Central memory CD8-positive, alpha-beta T cell (primary cell): ENCODE results near the gene ARPC5L.
"Not testable (repeated sequence)": the region's sequence is repeated elsewhere in the genome, so short reads cannot be mapped to it uniquely, and the experiment has no call there.

ENCODE experiments used
- ATAC-seq: fragments of 150-1000 bp; cut with Tn5 transposase; replicated peaks from 2 replicates; pipeline ENCODE4 v1.10.0; 2022; ENCODE audit warnings: mild to moderate bottlenecking, moderate FRiP score, moderate number of reproducible peaks; ENCODE audit not compliant: poor library complexity, severe bottlenecking; ENCODE audit errors: extremely low read depth
- DNase-seq, 2 donors: peaks; one replicate each; pipeline ENCODE4 v3.0.0; 2021; ENCODE audit warnings: low spot score in 2 of 2
- H3K27ac Mint-ChIP-seq: one replicate; pipeline ENCODE4 v1.8.0; 2022; ENCODE audit warnings: low read depth, mild to moderate bottlenecking, moderate library complexity, mixed read lengths
- H3K27me3 Mint-ChIP-seq: one replicate; pipeline ENCODE4 v1.8.0; 2022; ENCODE audit warnings: mixed read lengths
- H3K36me3 Mint-ChIP-seq: one replicate; pipeline ENCODE4 v1.8.0; 2022; ENCODE audit warnings: mild to moderate bottlenecking, moderate library complexity, mixed read lengths; ENCODE audit not compliant: insufficient read depth
- H3K4me1 Mint-ChIP-seq: one replicate; pipeline ENCODE4 v1.8.0; 2022; ENCODE audit warnings: mixed read lengths
- H3K4me3 Mint-ChIP-seq: one replicate; pipeline ENCODE4 v1.8.0; 2022; ENCODE audit warnings: mild to moderate bottlenecking, moderate library complexity, mixed read lengths
- H3K9me3 Mint-ChIP-seq: one replicate; pipeline ENCODE4 v1.8.0; 2022; ENCODE audit warnings: mixed read lengths

Gene ARPC5L

DNA sequence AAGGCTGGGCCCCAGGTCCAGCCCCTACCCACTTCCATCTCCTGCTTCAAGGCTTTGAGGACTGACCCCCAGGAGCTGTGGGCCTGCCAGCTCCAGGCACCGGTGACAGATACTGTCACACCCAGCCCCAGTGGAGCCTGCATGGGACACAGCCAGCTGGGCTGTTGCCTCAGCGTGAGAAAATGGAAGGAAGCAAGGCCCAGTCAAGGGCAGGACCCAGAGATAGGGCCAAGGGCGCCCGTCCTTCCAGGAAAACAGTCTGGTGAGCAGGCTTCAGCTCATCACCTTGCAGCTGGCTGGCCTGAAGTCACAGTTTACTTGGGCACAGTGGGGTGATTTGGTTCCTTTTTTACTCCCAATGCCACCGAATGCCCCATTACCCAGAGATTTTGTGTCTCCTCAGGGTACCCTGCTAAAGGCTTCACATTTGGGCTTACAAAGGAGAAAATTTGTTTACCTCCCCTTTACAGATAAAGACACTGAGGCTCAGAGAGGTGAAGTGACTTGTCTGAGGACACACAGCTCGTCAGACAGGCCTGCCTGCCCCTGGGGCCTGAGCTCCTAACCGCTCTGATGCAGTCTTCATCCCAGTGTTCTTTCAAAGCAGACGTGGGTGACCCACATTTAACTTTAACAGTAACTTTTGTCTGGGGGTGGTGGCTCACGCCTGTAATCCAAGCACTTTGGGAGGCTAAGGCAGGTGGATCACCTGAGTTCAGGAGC, 30.1 kb upstream of the ARPC5L start:
- H3K4me1 Mint-ChIP-seq, result no peaks in the 10 kb centered on the region
- no peak for DNase-seq
- H3K27ac Mint-ChIP-seq, result no peak overlapping the region
- no peaks in the 10 kb centered on the region for H3K9me3 Mint-ChIP-seq
- ATAC-seq, result no peak
- H3K36me3 Mint-ChIP-seq, result no peaks in the 10 kb centered on the region
- no peak overlapping the region for H3K4me3 Mint-ChIP-seq
- no peaks in the 10 kb centered on the region for H3K27me3 Mint-ChIP-seq

DNA sequence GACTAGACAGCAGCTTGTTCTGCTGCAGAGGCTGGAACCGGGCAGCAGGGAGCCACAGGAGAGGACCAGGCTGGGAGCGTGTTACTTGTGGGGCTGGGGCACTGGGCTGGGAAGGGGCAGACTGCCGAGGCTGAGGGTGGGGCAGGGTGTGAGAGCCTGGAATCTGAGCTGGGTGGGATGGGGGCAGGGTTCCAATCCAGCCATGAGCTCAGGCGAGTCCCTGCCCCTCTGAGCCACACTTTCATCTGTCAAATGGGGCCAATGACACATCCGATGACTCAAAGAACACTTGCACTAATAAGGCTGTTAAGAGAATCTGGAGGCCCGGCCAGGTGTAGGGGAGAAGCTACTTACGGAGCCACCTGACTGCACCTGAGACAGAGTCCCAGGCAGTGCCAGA, 27.3 kb upstream of the ARPC5L start:
- DNase-seq, result no peak
- no peaks in the 10 kb centered on the region for H3K27me3 Mint-ChIP-seq
- no peak overlapping the region for H3K27ac Mint-ChIP-seq
- H3K36me3 Mint-ChIP-seq, result no peaks in the 10 kb centered on the region
- no peaks in the 10 kb centered on the region for H3K9me3 Mint-ChIP-seq
- no peaks in the 10 kb centered on the region for H3K4me1 Mint-ChIP-seq
- ATAC-seq, result no peak
- H3K4me3 Mint-ChIP-seq, result no peak overlapping the region

DNA sequence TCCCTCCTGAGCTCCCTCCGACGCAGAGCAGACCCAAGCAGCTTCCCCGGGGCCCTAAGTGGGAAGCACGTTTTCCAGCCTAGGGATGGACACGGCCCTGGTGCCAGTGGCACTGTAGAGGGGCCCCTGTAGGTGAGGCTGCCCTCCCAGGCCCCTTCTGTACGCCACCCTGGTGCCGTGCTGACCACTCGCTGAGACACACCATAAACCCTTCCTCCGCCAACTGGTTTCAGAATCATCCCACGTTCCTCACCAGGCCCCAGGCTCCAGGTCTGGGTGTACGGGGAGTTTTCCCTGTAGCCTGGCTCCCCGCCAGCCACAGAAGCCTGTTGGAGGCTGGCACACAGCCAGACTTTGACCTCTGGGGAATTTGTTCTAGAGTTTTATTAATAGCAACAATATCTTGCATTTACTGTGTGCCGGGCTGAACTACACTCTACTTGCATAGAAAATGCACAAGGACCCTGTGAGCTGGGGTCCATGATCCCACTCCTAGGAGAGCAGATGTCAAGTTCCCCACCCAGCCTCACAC, 26.8 kb upstream of the ARPC5L start:
- H3K4me1 Mint-ChIP-seq, result no peaks in the 10 kb centered on the region
- H3K36me3 Mint-ChIP-seq, result no peaks in the 10 kb centered on the region
- ATAC-seq (no peak), DNase-seq (no peak)
- no peak overlapping the region for H3K4me3 Mint-ChIP-seq
- H3K27me3 Mint-ChIP-seq, result no peaks in the 10 kb centered on the region
- no peak overlapping the region for H3K27ac Mint-ChIP-seq
- no peaks in the 10 kb centered on the region for H3K9me3 Mint-ChIP-seq

DNA sequence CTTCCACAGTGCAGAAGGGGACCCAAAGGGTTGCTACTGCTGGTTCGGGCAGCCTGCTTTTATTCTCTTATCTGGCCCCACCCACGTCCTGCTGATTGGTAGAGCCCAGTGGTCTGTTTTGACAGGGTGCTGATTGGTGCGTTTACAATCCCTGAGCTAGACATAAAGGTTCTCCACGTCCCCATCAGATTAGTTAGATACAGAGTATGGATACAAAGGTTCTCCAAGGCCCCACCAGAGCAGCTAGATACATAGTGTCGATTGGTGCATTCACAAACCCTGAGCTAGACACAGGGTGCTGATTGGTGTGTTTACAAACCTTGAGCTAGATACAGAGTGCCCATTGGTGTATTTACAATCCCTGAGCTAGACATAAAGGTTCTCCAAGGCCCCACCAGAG, 23.8 kb upstream of the ARPC5L start:
- not testable (repeated sequence) for H3K27me3 Mint-ChIP-seq, DNase-seq, ATAC-seq, H3K4me3 Mint-ChIP-seq, H3K4me1 Mint-ChIP-seq, H3K36me3 Mint-ChIP-seq, H3K27ac Mint-ChIP-seq, H3K9me3 Mint-ChIP-seq

DNA sequence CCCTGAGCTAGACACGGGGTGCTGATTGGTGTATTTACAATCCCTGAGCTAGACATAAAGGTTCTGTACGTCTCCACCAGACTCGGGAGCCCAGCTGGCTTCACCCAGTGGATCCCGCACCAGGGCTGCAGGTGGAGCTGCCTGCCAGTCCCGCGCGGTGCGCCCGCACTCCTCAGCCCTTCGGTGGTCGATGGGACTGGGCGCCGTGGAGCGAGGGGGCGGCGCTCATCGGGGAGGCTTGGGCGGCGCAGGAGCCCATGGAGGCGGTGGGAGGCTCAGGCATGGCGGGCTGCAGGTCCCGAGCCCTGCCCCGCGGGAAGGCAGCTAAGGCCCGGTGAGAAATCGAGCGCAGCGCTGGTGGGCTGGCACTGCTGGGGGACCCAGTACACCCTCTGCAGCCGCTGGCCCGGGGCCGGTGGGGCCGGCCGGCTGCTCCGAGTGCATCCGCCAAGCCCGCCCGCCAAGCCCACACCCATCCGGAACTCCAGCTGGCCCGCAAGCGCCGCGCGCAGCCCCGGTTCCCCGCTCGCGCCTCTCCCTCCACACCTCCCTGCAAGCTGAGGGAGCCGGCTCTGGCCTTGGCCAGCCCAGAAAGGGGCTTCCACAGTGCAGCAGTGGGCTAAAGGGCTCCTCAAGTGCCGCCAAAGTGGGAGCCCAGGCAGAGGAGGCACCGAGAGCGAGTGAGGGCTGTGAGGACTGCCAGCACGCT, 23.2 kb upstream of the ARPC5L start:
- not testable (repeated sequence) for H3K9me3 Mint-ChIP-seq, H3K27ac Mint-ChIP-seq, H3K4me1 Mint-ChIP-seq, H3K27me3 Mint-ChIP-seq, H3K36me3 Mint-ChIP-seq, H3K4me3 Mint-ChIP-seq, ATAC-seq, DNase-seq

DNA sequence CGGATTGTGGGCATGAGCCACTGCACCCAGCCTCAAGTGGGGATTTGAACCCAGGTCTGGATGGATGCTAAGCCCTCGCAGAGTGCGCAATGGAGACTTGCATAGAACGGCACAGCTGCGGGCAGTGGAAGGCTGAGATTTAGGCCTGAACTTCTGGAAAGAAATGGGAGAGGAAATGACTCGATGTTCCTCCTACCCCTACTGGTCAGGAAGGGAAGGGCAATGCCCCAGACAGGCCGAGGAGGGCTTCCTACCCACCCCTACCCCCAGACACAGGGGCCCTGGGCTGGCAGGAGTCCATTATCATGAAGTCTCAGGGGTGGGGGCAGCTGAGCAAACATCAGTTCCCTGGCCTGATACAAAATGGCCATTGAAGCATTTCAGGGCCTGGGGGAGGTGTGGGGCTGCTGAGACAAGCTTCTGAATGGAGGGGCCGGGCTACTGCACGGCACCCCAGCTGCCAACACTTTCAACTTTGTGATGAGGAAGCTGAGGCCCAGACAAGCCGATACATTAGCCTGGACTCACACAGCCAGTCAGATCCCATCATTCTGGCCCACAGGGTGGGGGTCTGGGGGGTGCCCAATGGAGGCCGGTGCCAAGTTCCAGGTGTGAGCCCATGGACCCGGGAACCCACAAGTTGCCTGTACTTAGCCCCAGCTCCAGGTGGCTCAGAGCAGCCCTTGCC, 22.2 kb upstream of the ARPC5L start:
- Mint-ChIP-seq H3K36me3 (no peaks in the 10 kb centered on the region), H3K4me1 (no peaks in the 10 kb centered on the region), H3K9me3 (no peaks in the 10 kb centered on the region), H3K27ac (no peak overlapping the region), H3K4me3 (no peak overlapping the region), H3K27me3 (no peaks in the 10 kb centered on the region)
- no peak for DNase-seq
- ATAC-seq, result no peak

DNA sequence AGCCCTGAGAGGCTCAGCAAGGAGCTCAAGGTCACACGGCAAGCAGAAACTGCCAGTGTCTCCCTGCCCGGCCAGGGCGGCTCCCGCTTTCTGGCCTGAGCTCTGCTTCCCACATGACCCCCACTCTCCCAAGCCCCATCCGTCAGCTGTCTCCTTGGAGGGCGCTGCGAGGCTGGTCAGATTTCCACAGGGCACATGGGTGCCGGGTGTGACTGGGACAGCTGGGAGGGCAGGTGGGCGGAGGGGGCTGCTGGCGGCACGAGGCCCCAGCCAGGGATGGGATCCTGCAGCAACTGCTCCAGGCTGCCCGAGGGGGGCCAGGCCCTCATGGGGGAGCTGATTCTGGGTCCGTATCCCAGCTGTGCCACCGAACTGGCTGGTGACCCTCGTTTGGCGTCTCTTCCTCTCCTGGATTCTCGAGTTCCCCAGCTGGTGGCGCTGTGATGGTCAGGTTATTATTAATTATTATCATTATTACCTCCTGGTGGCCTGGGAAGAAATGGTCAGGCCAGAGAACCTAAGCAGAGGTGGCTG, 21.6 kb upstream of the ARPC5L start:
- Mint-ChIP-seq H3K9me3 (no peaks in the 10 kb centered on the region), H3K27me3 (peaks cover under 1% of the 10 kb centered on the region), H3K4me1 (no peaks in the 10 kb centered on the region), H3K27ac (no peak overlapping the region), H3K36me3 (no peaks in the 10 kb centered on the region), H3K4me3 (no peak overlapping the region)
- no peak for DNase-seq
- ATAC-seq, result no peak

DNA sequence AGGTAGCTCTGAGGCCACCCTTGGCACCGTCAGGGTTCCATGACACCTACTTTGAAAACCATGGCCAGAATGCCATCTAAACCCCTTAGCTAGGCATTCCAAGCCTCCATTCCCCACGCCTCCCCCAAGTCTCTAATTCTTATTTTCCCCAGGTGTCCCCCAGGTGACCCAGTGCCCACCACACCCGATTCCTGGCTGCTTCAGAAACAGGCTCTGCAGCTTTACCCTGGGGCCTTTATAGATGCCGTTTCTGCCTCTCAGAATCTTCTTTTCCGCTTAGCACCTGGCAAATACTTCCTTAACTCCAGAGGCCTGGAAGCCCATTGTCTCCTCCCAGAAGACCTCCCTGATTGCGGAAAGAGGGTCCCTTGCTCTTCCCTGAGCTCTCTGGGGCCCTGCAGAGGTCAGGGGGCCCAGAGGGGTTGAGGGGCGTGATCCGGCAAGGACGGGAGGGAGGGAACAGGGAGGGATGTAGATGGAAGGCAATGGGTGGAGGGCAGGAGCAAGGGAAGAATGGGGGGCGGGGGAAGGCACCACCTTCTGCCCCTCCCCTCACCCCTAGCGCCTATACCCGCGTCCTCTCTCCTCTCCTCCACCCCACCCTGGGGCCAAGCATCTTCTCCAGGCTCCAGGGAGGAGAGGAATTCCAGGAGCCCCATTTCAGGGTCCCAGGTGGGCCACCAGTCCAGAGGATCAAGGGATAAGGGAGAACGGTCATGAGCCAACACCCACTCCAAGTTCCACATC, 20.7 kb upstream of the ARPC5L start:
- Mint-ChIP-seq H3K27ac (no peak overlapping the region), H3K4me3 (no peak overlapping the region), H3K4me1 (no peaks in the 10 kb centered on the region), H3K9me3 (no peaks in the 10 kb centered on the region), H3K36me3 (no peaks in the 10 kb centered on the region), H3K27me3 (peaks cover 9% of the 10 kb centered on the region)
- ATAC-seq (no peak), DNase-seq (no peak)

DNA sequence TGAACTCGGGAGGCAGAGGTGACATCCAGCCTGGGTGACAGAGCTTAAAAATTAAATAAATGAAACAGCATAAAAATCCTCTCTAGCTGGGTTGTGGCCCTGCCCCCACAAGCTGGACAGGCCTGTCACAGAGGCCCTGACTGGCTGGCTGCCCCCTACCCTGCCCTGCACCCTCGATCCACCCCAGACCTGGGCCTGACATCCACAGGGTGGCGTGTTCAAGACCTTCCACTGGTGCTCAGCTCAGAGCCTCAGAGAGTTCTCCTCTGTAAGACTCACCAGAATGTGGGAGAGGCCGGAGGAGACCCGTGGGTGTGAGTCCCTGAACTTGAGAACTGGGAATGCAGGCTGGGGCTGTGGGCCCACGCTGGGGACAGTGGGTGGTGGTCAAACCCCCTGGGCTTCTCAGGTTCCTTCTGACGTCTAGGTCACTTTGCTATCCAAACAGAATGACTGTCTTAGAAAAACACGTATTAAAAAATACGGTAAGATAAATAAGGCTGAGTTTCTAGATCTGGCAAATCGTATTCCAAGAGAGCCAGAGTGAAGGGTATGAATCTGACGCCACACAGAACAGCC, 18.4 kb upstream of the ARPC5L start:
- no peak overlapping the region for H3K27ac Mint-ChIP-seq
- no peaks in the 10 kb centered on the region for H3K9me3 Mint-ChIP-seq
- ATAC-seq (no peak), DNase-seq (no peak)
- H3K4me1 Mint-ChIP-seq, result no peaks in the 10 kb centered on the region
- H3K27me3 Mint-ChIP-seq, result peaks cover 9% of the 10 kb centered on the region
- no peak overlapping the region for H3K4me3 Mint-ChIP-seq
- no peaks in the 10 kb centered on the region for H3K36me3 Mint-ChIP-seq

DNA sequence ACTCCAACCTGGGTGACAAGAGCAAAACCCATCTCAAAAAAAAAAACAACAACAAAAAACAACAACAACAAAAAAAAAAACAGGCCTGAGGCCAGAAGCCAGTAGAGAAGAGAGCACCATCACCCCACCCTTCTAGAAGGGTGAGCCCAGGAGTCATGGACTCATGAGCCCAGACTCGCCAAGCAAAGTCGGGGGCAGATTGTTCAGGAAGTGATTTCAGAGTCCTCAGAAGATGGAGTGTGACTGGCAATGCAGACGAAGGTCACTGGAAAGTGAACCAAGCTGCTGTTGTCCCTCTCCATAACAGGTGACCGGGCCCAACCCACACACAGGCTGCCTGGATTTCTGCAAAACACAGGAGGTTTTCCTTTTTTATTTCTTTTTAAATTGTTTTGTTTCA, 17.6 kb upstream of the ARPC5L start:
- H3K27me3 Mint-ChIP-seq, result peaks cover 9% of the 10 kb centered on the region
- H3K36me3 Mint-ChIP-seq, result no peaks in the 10 kb centered on the region
- no peak overlapping the region for H3K27ac Mint-ChIP-seq
- no peaks in the 10 kb centered on the region for H3K9me3 Mint-ChIP-seq
- DNase-seq, result no peak
- no peaks in the 10 kb centered on the region for H3K4me1 Mint-ChIP-seq
- ATAC-seq, result no peak
- no peak overlapping the region for H3K4me3 Mint-ChIP-seq

DNA sequence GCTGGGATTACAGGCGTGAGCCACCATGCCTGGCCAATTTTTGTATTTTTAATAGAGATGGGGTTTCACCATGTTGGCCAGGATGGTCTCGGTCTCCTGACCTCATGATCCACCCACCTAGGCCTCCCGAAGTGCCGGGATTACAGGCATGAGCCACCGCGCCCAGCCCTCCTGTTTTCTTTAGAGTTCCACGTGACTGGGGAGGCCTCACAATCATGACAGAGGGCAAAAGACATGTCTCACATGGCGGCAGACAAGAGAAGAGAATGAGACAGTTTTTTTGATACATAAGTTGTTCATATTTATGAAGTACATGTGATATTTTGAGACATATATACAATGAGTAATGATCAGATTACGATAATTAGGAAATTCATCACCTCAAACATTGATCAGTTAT, 15.5 kb upstream of the ARPC5L start:
- not testable (repeated sequence) for H3K4me3 Mint-ChIP-seq, ATAC-seq, H3K9me3 Mint-ChIP-seq, H3K27me3 Mint-ChIP-seq, H3K4me1 Mint-ChIP-seq, H3K27ac Mint-ChIP-seq, DNase-seq, H3K36me3 Mint-ChIP-seq

DNA sequence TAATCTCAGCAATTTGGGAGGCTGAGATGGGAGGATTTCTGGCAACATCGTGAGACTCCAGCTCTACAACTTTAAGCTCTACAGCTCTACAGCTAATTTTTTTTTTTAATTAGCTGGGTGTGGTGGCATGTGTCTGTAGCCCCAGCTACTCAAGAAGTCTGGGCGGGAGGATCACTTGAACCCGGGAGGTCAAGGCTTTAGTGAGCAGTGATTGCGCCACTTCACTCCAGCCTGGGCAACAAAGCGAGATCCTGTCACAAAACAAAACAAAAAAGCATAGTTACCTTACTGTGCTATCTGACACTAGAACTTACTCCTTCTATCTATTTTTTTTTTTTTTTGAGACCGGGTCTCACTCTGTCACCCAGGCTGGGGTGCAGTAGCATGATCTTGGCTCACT, 15.0 kb upstream of the ARPC5L start:
- no peaks in the 10 kb centered on the region for H3K9me3 Mint-ChIP-seq
- no peak for DNase-seq
- no peaks in the 10 kb centered on the region for H3K36me3 Mint-ChIP-seq
- no peak overlapping the region for H3K4me3 Mint-ChIP-seq
- ATAC-seq, result no peak
- H3K4me1 Mint-ChIP-seq, result peaks cover 8% of the 10 kb centered on the region
- H3K27me3 Mint-ChIP-seq, result peaks cover 9% of the 10 kb centered on the region
- H3K27ac Mint-ChIP-seq, result no peak overlapping the region
